Choroid plexus epithelial cell (primary cell): ENCODE results near the gene PPM1H.
A peak's percentile ranks its signal among the peaks of the same experiment; 100 is the strongest.

ENCODE experiments used
- DNase-seq: peaks from one replicate; pipeline ENCODE4 v3.0.0-alpha.2; 2010; ENCODE audit warnings: low read depth
- H3K4me3 ChIP-seq: 2 replicates; pipeline ENCODE4 v1.5.1; 2011; ENCODE audit warnings: low read depth, mild to moderate bottlenecking, control low read depth, low read length, moderate library complexity
- TF ChIP-seq, protein P1 (sequence below): conservative IDR thresholded peaks from 2 replicates; pipeline ENCODE4 v1.5.1; 2011; ENCODE audit warnings: low read depth, mild to moderate bottlenecking, control low read depth, inconsistent platforms, low read length, moderate library complexity

Gene PPM1H

DNA sequence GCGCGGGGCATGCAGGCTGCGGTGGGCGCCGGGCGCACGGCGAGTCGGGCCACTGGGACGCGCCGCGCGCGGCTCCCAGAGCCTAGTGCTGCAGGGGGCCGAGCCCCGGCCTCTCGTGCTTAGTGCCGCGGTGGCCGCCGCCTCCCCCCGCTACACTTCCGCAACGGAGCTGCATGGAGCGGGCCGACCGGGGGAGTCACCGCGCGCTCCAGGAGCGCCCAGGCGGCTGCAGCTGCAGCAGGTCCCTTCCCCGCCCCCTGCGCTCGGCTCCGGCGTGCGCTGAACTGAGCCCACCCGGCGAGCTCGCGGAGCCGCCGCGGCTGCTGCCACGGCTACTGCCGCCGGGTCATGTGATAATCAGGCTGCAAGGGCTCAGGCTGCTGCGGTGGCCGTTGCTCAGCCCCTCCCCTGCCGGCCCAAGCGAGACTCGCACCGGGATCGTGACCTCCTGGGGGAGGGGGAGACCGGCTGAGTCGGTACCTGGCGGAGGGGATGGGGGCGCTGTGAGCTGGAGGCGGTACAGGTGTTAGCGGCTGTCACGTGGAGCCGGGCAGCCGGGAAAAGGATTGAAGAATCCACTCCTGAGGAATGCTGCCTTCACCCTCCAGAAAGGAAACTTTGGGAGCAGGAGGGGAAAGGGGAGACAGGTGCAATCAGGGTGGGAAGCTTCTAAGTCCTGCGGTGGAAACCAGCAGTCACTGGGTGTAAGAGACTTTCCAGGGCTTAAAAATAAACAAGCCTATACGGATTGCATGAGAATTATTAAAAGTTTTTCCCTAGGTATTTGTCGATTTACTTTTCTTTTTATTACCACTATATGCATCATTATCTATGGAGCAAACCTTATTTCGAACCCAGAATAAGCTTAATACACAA is at the start of gene PPM1H:
Gene PPM1H, minus strand, starts transcription at position 352 of the 876 bp plus-strand sequence. CDS start 414 bp downstream, outside the sequence.
- DNase-seq, result peak; percentile 41
- TF ChIP-seq, protein P1, sequence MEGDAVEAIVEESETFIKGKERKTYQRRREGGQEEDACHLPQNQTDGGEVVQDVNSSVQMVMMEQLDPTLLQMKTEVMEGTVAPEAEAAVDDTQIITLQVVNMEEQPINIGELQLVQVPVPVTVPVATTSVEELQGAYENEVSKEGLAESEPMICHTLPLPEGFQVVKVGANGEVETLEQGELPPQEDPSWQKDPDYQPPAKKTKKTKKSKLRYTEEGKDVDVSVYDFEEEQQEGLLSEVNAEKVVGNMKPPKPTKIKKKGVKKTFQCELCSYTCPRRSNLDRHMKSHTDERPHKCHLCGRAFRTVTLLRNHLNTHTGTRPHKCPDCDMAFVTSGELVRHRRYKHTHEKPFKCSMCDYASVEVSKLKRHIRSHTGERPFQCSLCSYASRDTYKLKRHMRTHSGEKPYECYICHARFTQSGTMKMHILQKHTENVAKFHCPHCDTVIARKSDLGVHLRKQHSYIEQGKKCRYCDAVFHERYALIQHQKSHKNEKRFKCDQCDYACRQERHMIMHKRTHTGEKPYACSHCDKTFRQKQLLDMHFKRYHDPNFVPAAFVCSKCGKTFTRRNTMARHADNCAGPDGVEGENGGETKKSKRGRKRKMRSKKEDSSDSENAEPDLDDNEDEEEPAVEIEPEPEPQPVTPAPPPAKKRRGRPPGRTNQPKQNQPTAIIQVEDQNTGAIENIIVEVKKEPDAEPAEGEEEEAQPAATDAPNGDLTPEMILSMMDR, result peak; percentile 38
- peak within 1 kb of the TSS; percentile 72 for H3K4me3 ChIP-seq

GRCh38 chr12:62983594-62983993 is 48.6 kb upstream of the PPM1H start:
- TF ChIP-seq, protein P1, result peak; percentile 27
- H3K4me3 ChIP-seq, result no peak overlapping the region
- peak; percentile 10 for DNase-seq

DNA sequence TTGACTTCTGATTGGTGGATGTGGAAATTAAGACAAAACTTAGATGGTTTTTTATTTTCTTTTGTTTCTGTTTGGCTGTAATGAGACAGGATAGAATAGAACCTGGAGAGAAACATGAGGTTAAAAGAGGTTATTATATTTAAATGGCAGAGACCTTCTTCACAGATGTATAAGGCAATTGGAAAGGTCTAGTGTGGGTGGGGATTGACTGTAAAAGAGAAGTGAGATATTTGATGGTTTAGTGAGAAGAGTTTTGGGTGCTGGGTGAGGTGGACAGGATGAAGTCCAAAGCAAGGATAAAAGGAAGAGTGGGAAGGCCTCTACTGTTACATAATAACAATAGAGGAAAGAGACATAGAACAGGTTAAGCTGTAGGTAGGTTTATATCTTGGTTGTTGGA is 43.8 kb upstream of the PPM1H start:
- H3K4me3 ChIP-seq, result no peak overlapping the region
- no peak for DNase-seq
- TF ChIP-seq, protein P1, result no peak

- TF ChIP-seq, protein P1, result no peak
- no peak overlapping the region for H3K4me3 ChIP-seq
- no peak for DNase-seq
These were observed 42.9 kb upstream of the PPM1H start for GRCh38 chr12:62977883-62978282.

DNA sequence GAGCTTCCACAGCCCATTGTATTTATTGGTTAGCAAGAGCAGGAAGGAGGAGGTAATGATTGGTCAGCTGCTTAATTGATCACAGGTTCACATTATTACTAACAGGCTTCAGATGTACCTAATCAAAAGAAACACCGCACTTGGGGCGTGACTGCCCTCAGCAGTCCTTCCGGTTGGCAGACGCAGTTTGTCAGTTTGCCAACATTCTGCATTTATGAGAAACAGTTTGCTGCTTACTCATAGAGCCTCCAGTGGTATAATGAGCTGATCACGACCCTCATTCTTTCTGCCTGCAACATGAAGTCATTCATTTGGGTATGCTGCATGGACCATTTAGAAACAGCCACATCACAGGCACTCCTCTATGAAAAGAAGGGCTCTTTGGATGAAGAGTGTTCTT is 42.5 kb upstream of the PPM1H start:
- DNase-seq, result peak; percentile 58
- no peak overlapping the region for H3K4me3 ChIP-seq
- TF ChIP-seq, protein P1, result no peak

DNA sequence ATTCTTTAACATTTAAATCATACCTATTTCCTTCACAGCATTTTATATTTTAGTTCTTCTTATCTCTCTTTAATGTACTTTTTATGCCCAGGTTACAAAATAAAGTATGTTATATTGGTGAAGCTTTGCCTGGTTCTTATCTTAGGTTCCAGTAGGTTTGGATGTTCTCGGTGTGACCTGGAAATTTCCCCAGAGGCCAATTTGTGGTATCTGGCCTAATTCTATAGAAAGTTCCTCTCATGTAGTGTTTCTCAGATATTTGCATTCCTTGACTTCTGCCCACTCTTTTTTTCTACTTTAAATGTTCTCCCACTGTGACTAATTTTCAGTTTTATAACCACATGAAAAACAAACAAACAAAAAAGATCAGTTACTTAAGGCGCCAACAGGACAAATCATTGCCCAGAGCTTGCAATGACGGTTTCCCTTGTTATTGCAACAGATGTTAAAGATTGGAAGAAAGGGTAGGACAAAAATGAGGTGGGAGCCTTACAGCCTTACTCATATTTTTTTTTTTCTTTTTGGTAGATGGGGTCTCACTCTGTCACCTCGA is 41.2 kb upstream of the PPM1H start:
- DNase-seq, result no peak
- no peak overlapping the region for H3K4me3 ChIP-seq
- TF ChIP-seq, protein P1, result no peak
